Psoas muscle (tissue), 8 donors: ENCODE results near the gene UHRF2. TPM values are rescaled to one million over a fixed set of nuclear protein-coding genes. Genes with fewer than 3 reads are reported as not detected.

Experiments
- ATAC-seq, 4 donors: fragments of 200-7000 bp; cut with Tn5 transposase; one replicate each; pipeline ENCODE4 v1.9.1; 2020; ENCODE audit warnings: moderate library complexity in 3 of 4, mild to moderate bottlenecking in 2 of 4
- DNase-seq, 2 donors: peaks; one replicate each; pipeline ENCODE4 v3.0.0-alpha.2; 2020
- H3K27ac ChIP-seq: fragments of 200-600 bp; one replicate; pipeline ENCODE4 v1.8.0; 2022
- H3K27me3 ChIP-seq, 3 donors: fragments of 200-600 bp in 1 of 3; one replicate each; pipeline versions ENCODE4 v1.6.1 to v1.8.0; 2013 to 2022; ENCODE audit warnings: low read length in 2 of 3, mild to moderate bottlenecking in 2 of 3, moderate library complexity in 1 of 3; ENCODE audit not compliant: insufficient read depth in 3 of 3
- H3K36me3 ChIP-seq, 2 donors: fragments of 200-600 bp in 1 of 2; one replicate each; pipeline versions ENCODE4 v1.6.1 to v1.8.0; 2013 to 2022; ENCODE audit warnings: low read depth in 1 of 2, mild to moderate bottlenecking in 1 of 2, moderate library complexity in 1 of 2; ENCODE audit not compliant: insufficient read depth in 1 of 2
- H3K4me1 ChIP-seq: fragments of 200-600 bp; one replicate; pipeline ENCODE4 v1.8.0; 2022
- H3K4me3 ChIP-seq: fragments of 200-600 bp; one replicate; pipeline ENCODE4 v1.8.0; 2022; ENCODE audit warnings: mild to moderate bottlenecking
- H3K9me3 ChIP-seq: fragments of 200-600 bp; one replicate; pipeline ENCODE4 v1.8.0; 2022
- CTCF ChIP-seq: fragments of 200-600 bp; IDR thresholded peaks from one replicate; pipeline ENCODE4 v1.8.0; 2022; ENCODE audit warnings: antibody characterized with exemption
- WGBS, 3 donors: extraction: QIAGEN DNeasy Blood & Tissue Kit; methylation state at CpG; one replicate each; pipeline versions ENCODE4 v1.1.6 to v1.1.7; 2013; 5-methylcytosine and 5-hydroxymethylcytosine counted together
- intact Hi-C, 2 donors: fragments of 100-400 bp; cut with DNase I; formaldehyde crosslinking; loops; one replicate each; pipeline versions ENCODE4 v1.11.0 to v1.14.2; 2022
- polyA plus RNA-seq, 3 donors: library from polyadenylated mRNA; stranded (reverse); fragments of 200-250 nt; gene quantifications; one replicate each; pipeline ENCODE4 v1.2.3, GENCODE V29; 2013
- total RNA-seq, 4 donors: library from RNA; stranded (reverse); fragmentation: NEBNext Ultra II Directional in 2 of 4; extraction: Animal tissue kit (Norgen Biotek cat#: 25700) in 2 of 4; gene quantifications; one replicate each; pipeline versions ENCODE4 v1.2.1 to v1.2.4, GENCODE V29; 2021 to 2023
- donor health status: healthy with polysubstance abuse.
- donor health status: DM: no; HTN: no; CAD: no; lungs with moderate emphysema.
- donor health status: Bipolar disorder and iron deficiency.
- donor health status: healthy.
- donor health status: DM: yes; HTN: yes; CAD: no.
- donor health status: DM: no; HTN: no; CAD: no.
- donor health status: DM: no; HTN: no; CAD: no.
- donor health status: DM: yes; HTN: yes; CAD: no.

UHRF2 gene
- total and polyA plus RNA-seq, 7 donors = 11.2 to 18.2 (median 13.0) TPM

GRCh38 chr9:6512085-6512657 lies 99.2 kb downstream of the UHRF2 start:
- Histone ChIP-seq H3K36me3 (peaks cover 0 to 16% of the 10 kb centered on the region in 2 donors), H3K27ac (no peak overlapping the region), H3K4me3 (no peak overlapping the region), H3K27me3 (no peaks in the 10 kb centered on the region), H3K4me1 (no peaks in the 10 kb centered on the region), H3K9me3 (no peaks in the 10 kb centered on the region)
- no peak for TF ChIP-seq CTCF
- 72 to 76% (median 75%) methylated on average over 3 of the region's 3 CpGs for WGBS, 3 donors
- intact Hi-C loops = no loop called here
- DNase-seq = no peak
- ATAC-seq = no peak

- DNase-seq (no peak), ATAC-seq (no peak)
- peaks cover 12% of the 10 kb centered on the region for H3K9me3 ChIP-seq
- intact Hi-C loops = no loop called here
- H3K27me3 ChIP-seq = no peaks in the 10 kb centered on the region
- no peak overlapping the region for H3K4me3 ChIP-seq
- H3K36me3 ChIP-seq = no peaks in the 10 kb centered on the region
- H3K27ac ChIP-seq = no peak overlapping the region
- no peak for TF ChIP-seq CTCF
- 97 to 99% (median 98%) methylated on average over 4 of the region's 4 CpGs for WGBS, 3 donors
- no peaks in the 10 kb centered on the region for H3K4me1 ChIP-seq
These were observed 109.3 kb downstream of the UHRF2 start for GRCh38 chr9:6522263-6522662.

GRCh38 chr9:6525326-6526045 lies 112.5 kb downstream of the UHRF2 start:
- no peak for TF ChIP-seq CTCF
- no peaks in the 10 kb centered on the region for H3K27me3 ChIP-seq
- H3K36me3 ChIP-seq = no peaks in the 10 kb centered on the region
- intact Hi-C loops = no loop called here
- WGBS, 3 donors = 19 to 40% (median 39%) methylated on average over 2 of the region's 2 CpGs
- ATAC-seq (no peak), DNase-seq (no peak)
- no peaks in the 10 kb centered on the region for H3K4me1 ChIP-seq
- no peak overlapping the region for H3K27ac ChIP-seq
- H3K9me3 ChIP-seq = peaks cover 12% of the 10 kb centered on the region
- no peak overlapping the region for H3K4me3 ChIP-seq

- Histone ChIP-seq H3K27ac (no peak overlapping the region), H3K36me3 (no peaks in the 10 kb centered on the region), H3K27me3 (no peaks in the 10 kb centered on the region), H3K9me3 (no peaks in the 10 kb centered on the region), H3K4me1 (no peaks in the 10 kb centered on the region), H3K4me3 (no peak overlapping the region)
- DNase-seq (no peak), ATAC-seq (no peak)
- intact Hi-C loops = no loop called here
- WGBS, 3 donors = 84 to 92% (median 89%) methylated on average over 3 of the region's 3 CpGs
- no peak for TF ChIP-seq CTCF
These were observed 122.6 kb downstream of the UHRF2 start for GRCh38 chr9:6535594-6535993.
